HCT116 (cell line): ENCODE data around the gene NCAN. TPM values are rescaled to one million over a fixed set of nuclear protein-coding genes. Genes with fewer than 3 reads are reported as not detected.

Experiments used
- ATAC-seq: fragments of 200-7000 bp; cut with Tn5 transposase; 2 replicates; pipeline ENCODE4 v1.9.1; 2020; ENCODE audit warnings: mild to moderate bottlenecking, moderate library complexity
- BruUV-seq: library from RNA; stranded (reverse); fragments of 400-500 nt; replicated peaks from 2 replicates; lab custom pipeline; 2021; lab: Mats Ljungman, UMichigan
- CTCF ChIA-PET: fragments of 300-600 bp; sonication (Branson Sonifier 250); formaldehyde crosslinking; loops from one replicate; lab custom pipeline; 2021; ENCODE audit warnings: antibody characterized with exemption; lab: Charles Lee
- POLR2A ChIA-PET: fragments of 300-600, 350-600 bp; sonication (Branson Sonifier 250); formaldehyde crosslinking; loops from one replicate; lab custom pipeline; 2021; ENCODE audit warnings: antibody characterized with exemption; lab: Charles Lee
- RAD21 ChIA-PET, 2 experiments: fragments of 300-600 bp; sonication (Branson Sonifier 250); formaldehyde crosslinking; loops; one replicate each; lab custom pipeline; 2023; ENCODE audit warnings: low total read pairs in 2 of 2; ENCODE audit not compliant: uncharacterized antibody in 2 of 2, unreplicated experiment in 2 of 2, low non-redundant PET in 1 of 2; lab: Charles Lee
- DNase-seq: peaks from one replicate; pipeline ENCODE4 v3.0.0-alpha.2; 2010; ENCODE audit warnings: low read depth, low spot score
- H2AFZ ChIP-seq: fragments of 200-600 bp; shearing (Covaris generic), sonication (generic); 2 replicates; pipeline ENCODE4 v1.6.1; 2017; ENCODE audit warnings: low read depth, mixed run types, mixed read lengths, antibody characterized with exemption, low read length; ENCODE audit not compliant: poor library complexity, severe bottlenecking
- H3K27ac ChIP-seq: 2 replicates; pipeline ENCODE4 v1.5.1; 2012; ENCODE audit warnings: low read depth, low read length
- H3K27me3 ChIP-seq: fragments of 200-600 bp; sonication (generic); 2 replicates; pipeline ENCODE4 v1.6.1; 2016; ENCODE audit warnings: mixed run types, low read length, mixed read lengths; ENCODE audit not compliant: insufficient read depth
- H3K36me3 ChIP-seq, 2 experiments: fragments of 200-500 bp in 1 of 2; fragments of 200-600 bp in 1 of 2; sonication (Bioruptor generic) in 1 of 2; sonication (generic) in 1 of 2; 2 replicates each; pipeline versions ENCODE4 v1.5.1 to v1.6.1; 2014 to 2016; ENCODE audit warnings: low read length in 2 of 2, inconsistent platforms in 1 of 2, mixed read lengths in 1 of 2, mixed run types in 1 of 2; ENCODE audit not compliant: insufficient read depth in 2 of 2, control insufficient read depth in 1 of 2
- H3K4me1 ChIP-seq, 2 experiments: fragments of 200-600 bp in 1 of 2; sonication (generic) in 1 of 2; 2 replicates each; pipeline versions ENCODE4 v1.5.1 to v1.6.1; 2012 to 2017; ENCODE audit warnings: low read length in 2 of 2, inconsistent platforms in 1 of 2, mild to moderate bottlenecking in 1 of 2, mixed read lengths in 1 of 2, mixed run types in 1 of 2, moderate library complexity in 1 of 2; ENCODE audit not compliant: insufficient read depth in 2 of 2, control insufficient read depth in 1 of 2
- H3K4me2 ChIP-seq: fragments of 200-600 bp; sonication (generic); 2 replicates; pipeline ENCODE4 v1.6.1; 2017; ENCODE audit warnings: mixed run types, low read length, mixed read lengths
- H3K4me3 ChIP-seq, 2 experiments: fragments of 200-600 bp in 1 of 2; sonication (generic) in 1 of 2; replicated peaks in 1 of 2; 2 replicates each; pipeline ENCODE4 v1.5.1; 2011 to 2016; ENCODE audit warnings: low read length in 2 of 2, control low read depth in 1 of 2, low read depth in 1 of 2, mild to moderate bottlenecking in 1 of 2, mixed read lengths in 1 of 2, mixed run types in 1 of 2
- H3K79me2 ChIP-seq: fragments of 200-600 bp; sonication (generic); 2 replicates; pipeline ENCODE4 v1.6.1; 2017; ENCODE audit warnings: mild to moderate bottlenecking, mixed run types, low read length, moderate library complexity, mixed read lengths; ENCODE audit not compliant: insufficient read depth
- H3K9ac ChIP-seq: fragments of 200-600 bp; sonication (generic); 2 replicates; pipeline ENCODE4 v1.6.1; 2016; ENCODE audit warnings: low read length, mixed read lengths
- H3K9me2 ChIP-seq: fragments of 200-600 bp; sonication (generic), shearing (Covaris generic); 2 replicates; pipeline ENCODE4 v1.6.1; 2017; ENCODE audit warnings: mixed run types, mild to moderate bottlenecking, moderate library complexity; ENCODE audit not compliant: insufficient read depth
- H3K9me3 ChIP-seq, 2 experiments: fragments of 200-500 bp in 1 of 2; fragments of 200-600 bp in 1 of 2; sonication (Bioruptor generic) in 1 of 2; sonication (generic) in 1 of 2; 2 replicates each; pipeline ENCODE4 v1.6.1; 2014 to 2017; ENCODE audit warnings: low read length in 2 of 2, mixed read lengths in 2 of 2, inconsistent platforms in 1 of 2, low read depth in 1 of 2, mild to moderate bottlenecking in 1 of 2, mixed run types in 1 of 2, moderate library complexity in 1 of 2; ENCODE audit not compliant: control insufficient read depth in 1 of 2, insufficient read depth in 1 of 2
- H4K20me1 ChIP-seq: fragments of 200-600 bp; sonication (generic), shearing (Covaris generic); 2 replicates; pipeline ENCODE4 v1.6.1; 2017; ENCODE audit warnings: mixed run types, mild to moderate bottlenecking, moderate library complexity; ENCODE audit not compliant: insufficient read depth
- CBX3 ChIP-seq: IDR thresholded peaks from 2 replicates; pipeline ENCODE4 v1.6.1; 2012; ENCODE audit warnings: low read depth
- CEBPB ChIP-seq: IDR thresholded peaks from 2 replicates; pipeline ENCODE4 v1.6.1; 2012; ENCODE audit warnings: low read depth
- EGR1 ChIP-seq: IDR thresholded peaks from 2 replicates; pipeline ENCODE4 v1.6.1; 2012; ENCODE audit warnings: low read depth
- ELF1 ChIP-seq: IDR thresholded peaks from 2 replicates; pipeline ENCODE4 v1.6.1; 2012; ENCODE audit warnings: low read depth, borderline replicate concordance
- EZH2 ChIP-seq: fragments of 200-600 bp; sonication (generic); IDR thresholded peaks from 2 replicates; pipeline ENCODE4 v1.6.1; 2017; ENCODE audit warnings: antibody characterized with exemption, mixed run types
- EZH2phosphoT487 ChIP-seq: fragments of 200-600 bp; IDR thresholded peaks from 2 replicates; pipeline ENCODE4 v1.6.1; 2018; ENCODE audit warnings: antibody characterized with exemption, borderline replicate concordance
- FOSL1 ChIP-seq: IDR thresholded peaks from 2 replicates; pipeline ENCODE4 v1.6.1; 2012; ENCODE audit warnings: low read depth
- JUND ChIP-seq: IDR thresholded peaks from 2 replicates; pipeline ENCODE4 v1.6.1; 2012
- POLR2A ChIP-seq: IDR thresholded peaks from 2 replicates; pipeline ENCODE4 v1.7.0; 2011; ENCODE audit warnings: borderline replicate concordance; ENCODE audit not compliant: insufficient read depth, insufficient read length; ENCODE audit errors: extremely low read depth
- POLR2AphosphoS5 ChIP-seq: IDR thresholded peaks from 2 replicates; pipeline ENCODE4 v1.6.1; 2011; ENCODE audit warnings: mild to moderate bottlenecking, low read depth, low read length, moderate library complexity
- SP1 ChIP-seq: IDR thresholded peaks from 2 replicates; pipeline ENCODE4 v1.6.1; 2012; ENCODE audit warnings: low read depth
- SRF ChIP-seq: IDR thresholded peaks from 2 replicates; pipeline ENCODE4 v1.6.1; 2012; ENCODE audit warnings: low read depth
- TCF7L2 ChIP-seq: IDR thresholded peaks from 2 replicates; pipeline ENCODE4 v1.7.0; 2011; ENCODE audit warnings: borderline replicate concordance, inconsistent platforms; ENCODE audit not compliant: insufficient read depth, insufficient read length; ENCODE audit errors: extremely low read depth
- YY1 ChIP-seq: IDR thresholded peaks from 2 replicates; pipeline ENCODE4 v1.6.1; 2011; ENCODE audit warnings: low read length, low read depth, moderate library complexity, mild to moderate bottlenecking; ENCODE audit not compliant: insufficient replicate concordance; ENCODE audit errors: extremely low read depth
- ZFX ChIP-seq: fragments of 450-650 bp; IDR thresholded peaks from 2 replicates; pipeline ENCODE4 v1.6.1; 2017
- ZNF274 ChIP-seq: fragments of 200-500 bp; sonication (Bioruptor generic); IDR thresholded peaks from 2 replicates; pipeline ENCODE4 v1.6.1; 2014; ENCODE audit warnings: mild to moderate bottlenecking, low read depth, low read length, inconsistent platforms
- intact Hi-C: fragments of 100-400 bp; cut with micrococcal nuclease; formaldehyde crosslinking; loops from 2 replicates; pipeline ENCODE4 v1.10.0; 2022
- total RNA-seq: library from RNA; stranded (reverse); gene quantifications from one replicate; pipeline ENCODE4 v1.2.1, GENCODE V29; 2021; ENCODE audit not compliant: unreplicated experiment
- TF ChIP-seq, protein P1 (sequence below): IDR thresholded peaks from 2 replicates; pipeline ENCODE4 v1.6.1; 2012
- TF ChIP-seq, protein P2 (sequence below): IDR thresholded peaks from 2 replicates; pipeline ENCODE4 v1.6.1; 2012
- TF ChIP-seq, protein P3 (sequence below): IDR thresholded peaks from 2 replicates; pipeline ENCODE4 v1.6.1; 2011; ENCODE audit warnings: mild to moderate bottlenecking, low read length, moderate library complexity; ENCODE audit not compliant: insufficient replicate concordance; ENCODE audit errors: extremely low read depth
- TF ChIP-seq, protein P4 (sequence below), 3 experiments: fragments of 200-600 bp in 1 of 3; sonication (generic) in 1 of 3; IDR thresholded peaks in 2 of 3; conservative IDR thresholded peaks in 1 of 3; 2 replicates each; pipeline ENCODE4 v1.5.1; 2012 to 2017; ENCODE audit warnings: low read depth in 2 of 3, low read length in 2 of 3, antibody characterized with exemption in 1 of 3, borderline replicate concordance in 1 of 3, control low read depth in 1 of 3, mild to moderate bottlenecking in 1 of 3, mixed read lengths in 1 of 3, mixed run types in 1 of 3, moderate library complexity in 1 of 3; ENCODE audit not compliant: insufficient read depth in 1 of 3

NCAN gene
- total RNA-seq, 1 experiment from 2014 or later, result 0.07 TPM

DNA sequence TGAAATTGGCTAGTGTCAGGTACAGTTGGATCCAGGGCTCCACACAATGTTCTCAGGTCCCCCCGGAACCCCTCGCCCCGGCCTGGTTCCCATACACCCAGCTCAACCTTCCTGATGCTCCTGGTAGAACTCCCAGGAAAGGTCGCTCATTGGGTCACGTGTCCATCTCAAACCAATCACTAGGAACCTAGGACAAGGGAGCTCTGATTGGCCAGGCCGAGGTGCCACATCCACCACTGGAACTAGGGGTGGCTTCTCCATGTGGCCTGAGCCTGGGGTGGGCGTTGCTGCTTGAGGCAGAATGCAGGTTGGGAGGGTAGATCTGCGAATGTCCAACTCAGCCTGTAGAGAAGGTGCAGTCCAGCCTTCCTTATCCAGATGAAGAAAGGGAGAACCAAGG, 34.8 kb upstream of the NCAN start:
- H3K9me3 ChIP-seq, result no peaks in the 10 kb centered on the region
- H3K79me2 ChIP-seq, result no peaks in the 10 kb centered on the region
- ATAC-seq (peak; percentile 31; the same call in 1 of the 2 replicates), DNase-seq (no peak)
- no peak overlapping the region for H3K4me2 ChIP-seq
- H3K4me1 ChIP-seq, result peaks cover 4 to 6% of the 10 kb centered on the region in 2 experiments; a peak in 3 of 4 replicates
- CTCF ChIA-PET, result no interaction called here
- H3K27ac ChIP-seq, result no peak overlapping the region
- H3K4me3 ChIP-seq, result no peak overlapping the region
- intact Hi-C loops, result no loop called here
- H2AFZ ChIP-seq, result no peak overlapping the region
- no peak for TF ChIP-seq POLR2AphosphoS5
- TF ChIP-seq, protein P1, sequence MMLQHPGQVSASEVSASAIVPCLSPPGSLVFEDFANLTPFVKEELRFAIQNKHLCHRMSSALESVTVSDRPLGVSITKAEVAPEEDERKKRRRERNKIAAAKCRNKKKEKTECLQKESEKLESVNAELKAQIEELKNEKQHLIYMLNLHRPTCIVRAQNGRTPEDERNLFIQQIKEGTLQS, result no peak
- no peak for TF ChIP-seq POLR2A
- no peak for TF ChIP-seq ZNF274
- TF ChIP-seq YY1, result no peak
- TF ChIP-seq CBX3, result no peak
- no peak for TF ChIP-seq TCF7L2
- TF ChIP-seq EZH2phosphoT487, result no peak
- TF ChIP-seq FOSL1, result no peak
- TF ChIP-seq ZFX, result no peak
- TF ChIP-seq ELF1, result no peak
- TF ChIP-seq, protein P2, sequence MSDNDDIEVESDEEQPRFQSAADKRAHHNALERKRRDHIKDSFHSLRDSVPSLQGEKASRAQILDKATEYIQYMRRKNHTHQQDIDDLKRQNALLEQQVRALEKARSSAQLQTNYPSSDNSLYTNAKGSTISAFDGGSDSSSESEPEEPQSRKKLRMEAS, result no peak
- no peak for TF ChIP-seq CEBPB
- TF ChIP-seq, protein P3, sequence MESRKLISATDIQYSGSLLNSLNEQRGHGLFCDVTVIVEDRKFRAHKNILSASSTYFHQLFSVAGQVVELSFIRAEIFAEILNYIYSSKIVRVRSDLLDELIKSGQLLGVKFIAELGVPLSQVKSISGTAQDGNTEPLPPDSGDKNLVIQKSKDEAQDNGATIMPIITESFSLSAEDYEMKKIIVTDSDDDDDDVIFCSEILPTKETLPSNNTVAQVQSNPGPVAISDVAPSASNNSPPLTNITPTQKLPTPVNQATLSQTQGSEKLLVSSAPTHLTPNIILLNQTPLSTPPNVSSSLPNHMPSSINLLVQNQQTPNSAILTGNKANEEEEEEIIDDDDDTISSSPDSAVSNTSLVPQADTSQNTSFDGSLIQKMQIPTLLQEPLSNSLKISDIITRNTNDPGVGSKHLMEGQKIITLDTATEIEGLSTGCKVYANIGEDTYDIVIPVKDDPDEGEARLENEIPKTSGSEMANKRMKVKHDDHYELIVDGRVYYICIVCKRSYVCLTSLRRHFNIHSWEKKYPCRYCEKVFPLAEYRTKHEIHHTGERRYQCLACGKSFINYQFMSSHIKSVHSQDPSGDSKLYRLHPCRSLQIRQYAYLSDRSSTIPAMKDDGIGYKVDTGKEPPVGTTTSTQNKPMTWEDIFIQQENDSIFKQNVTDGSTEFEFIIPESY, result no peak
- TF ChIP-seq EGR1, result no peak
- TF ChIP-seq JUND, result no peak
- TF ChIP-seq EZH2, result no peak
- no peak for TF ChIP-seq SRF
- TF ChIP-seq, protein P4, sequence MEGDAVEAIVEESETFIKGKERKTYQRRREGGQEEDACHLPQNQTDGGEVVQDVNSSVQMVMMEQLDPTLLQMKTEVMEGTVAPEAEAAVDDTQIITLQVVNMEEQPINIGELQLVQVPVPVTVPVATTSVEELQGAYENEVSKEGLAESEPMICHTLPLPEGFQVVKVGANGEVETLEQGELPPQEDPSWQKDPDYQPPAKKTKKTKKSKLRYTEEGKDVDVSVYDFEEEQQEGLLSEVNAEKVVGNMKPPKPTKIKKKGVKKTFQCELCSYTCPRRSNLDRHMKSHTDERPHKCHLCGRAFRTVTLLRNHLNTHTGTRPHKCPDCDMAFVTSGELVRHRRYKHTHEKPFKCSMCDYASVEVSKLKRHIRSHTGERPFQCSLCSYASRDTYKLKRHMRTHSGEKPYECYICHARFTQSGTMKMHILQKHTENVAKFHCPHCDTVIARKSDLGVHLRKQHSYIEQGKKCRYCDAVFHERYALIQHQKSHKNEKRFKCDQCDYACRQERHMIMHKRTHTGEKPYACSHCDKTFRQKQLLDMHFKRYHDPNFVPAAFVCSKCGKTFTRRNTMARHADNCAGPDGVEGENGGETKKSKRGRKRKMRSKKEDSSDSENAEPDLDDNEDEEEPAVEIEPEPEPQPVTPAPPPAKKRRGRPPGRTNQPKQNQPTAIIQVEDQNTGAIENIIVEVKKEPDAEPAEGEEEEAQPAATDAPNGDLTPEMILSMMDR (IDR thresholded peaks at IDR 0.05 in 2 of 3, conservative IDR thresholded peaks at IDR 0.05 in 1 of 3; ENCODE audit: borderline replicate concordance in 1 of 3, insufficient read depth in 1 of 3, low read depth in 2 of 3, low read length in 2 of 3), result no peak
- TF ChIP-seq SP1, result no peak
- no peaks in the 10 kb centered on the region for H4K20me1 ChIP-seq
- H3K9ac ChIP-seq, result no peak overlapping the region
- H3K27me3 ChIP-seq, result no peaks in the 10 kb centered on the region
- no peaks in the 10 kb centered on the region; a peak in 1 of 4 replicates for H3K36me3 ChIP-seq
- POLR2A ChIA-PET, result no interaction called here
- RAD21 ChIA-PET, result no interaction called here
- H3K9me2 ChIP-seq, result no peaks in the 10 kb centered on the region
- no TSS peak for BruUV-seq
